ENCODE data around the gene CRK.

DNA sequence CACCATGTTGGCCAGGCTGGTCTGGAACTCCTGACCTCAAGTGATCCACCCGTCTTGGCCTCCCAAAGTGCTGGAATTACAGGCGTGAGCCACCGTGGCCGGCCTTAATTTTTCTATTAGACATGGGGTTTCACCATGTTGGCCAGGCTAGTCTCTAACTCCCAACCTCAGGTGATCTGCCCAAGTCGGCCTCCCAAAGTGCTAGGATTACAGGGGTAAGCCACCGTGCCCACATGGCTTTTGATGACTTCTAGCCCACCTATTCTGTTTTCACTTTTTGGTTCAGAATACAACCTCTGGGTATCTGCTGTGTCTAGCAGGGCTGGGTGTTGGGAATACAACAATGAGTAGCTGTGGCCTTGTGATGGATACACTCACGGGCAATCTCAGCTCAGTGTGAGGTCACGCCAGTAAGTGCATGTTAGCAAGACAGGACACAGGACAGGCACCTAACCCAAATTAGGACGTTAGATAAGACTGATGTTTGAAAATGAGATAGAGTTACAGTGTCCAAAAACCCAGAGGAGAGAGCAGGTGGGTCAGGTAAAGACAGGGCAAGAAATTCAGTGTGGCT, 41.9 kb downstream of the CRK start:
- TF ChIP-seq POLR2A (IDR thresholded peaks at IDR 0.05; ENCODE audit: extremely low read depth, insufficient read length), result no peak
- TF ChIP-seq, protein P1, sequence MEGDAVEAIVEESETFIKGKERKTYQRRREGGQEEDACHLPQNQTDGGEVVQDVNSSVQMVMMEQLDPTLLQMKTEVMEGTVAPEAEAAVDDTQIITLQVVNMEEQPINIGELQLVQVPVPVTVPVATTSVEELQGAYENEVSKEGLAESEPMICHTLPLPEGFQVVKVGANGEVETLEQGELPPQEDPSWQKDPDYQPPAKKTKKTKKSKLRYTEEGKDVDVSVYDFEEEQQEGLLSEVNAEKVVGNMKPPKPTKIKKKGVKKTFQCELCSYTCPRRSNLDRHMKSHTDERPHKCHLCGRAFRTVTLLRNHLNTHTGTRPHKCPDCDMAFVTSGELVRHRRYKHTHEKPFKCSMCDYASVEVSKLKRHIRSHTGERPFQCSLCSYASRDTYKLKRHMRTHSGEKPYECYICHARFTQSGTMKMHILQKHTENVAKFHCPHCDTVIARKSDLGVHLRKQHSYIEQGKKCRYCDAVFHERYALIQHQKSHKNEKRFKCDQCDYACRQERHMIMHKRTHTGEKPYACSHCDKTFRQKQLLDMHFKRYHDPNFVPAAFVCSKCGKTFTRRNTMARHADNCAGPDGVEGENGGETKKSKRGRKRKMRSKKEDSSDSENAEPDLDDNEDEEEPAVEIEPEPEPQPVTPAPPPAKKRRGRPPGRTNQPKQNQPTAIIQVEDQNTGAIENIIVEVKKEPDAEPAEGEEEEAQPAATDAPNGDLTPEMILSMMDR (IDR thresholded peaks at IDR 0.05; ENCODE audit: low read depth, low read length), result no peak
- TF ChIP-seq, protein P2, sequence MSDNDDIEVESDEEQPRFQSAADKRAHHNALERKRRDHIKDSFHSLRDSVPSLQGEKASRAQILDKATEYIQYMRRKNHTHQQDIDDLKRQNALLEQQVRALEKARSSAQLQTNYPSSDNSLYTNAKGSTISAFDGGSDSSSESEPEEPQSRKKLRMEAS (IDR thresholded peaks at IDR 0.05; ENCODE audit: low read depth, low read length), result no peak

Measured in NB4 (cell line).